Measurements from ENCODE around the gene NEO1.

DNA sequence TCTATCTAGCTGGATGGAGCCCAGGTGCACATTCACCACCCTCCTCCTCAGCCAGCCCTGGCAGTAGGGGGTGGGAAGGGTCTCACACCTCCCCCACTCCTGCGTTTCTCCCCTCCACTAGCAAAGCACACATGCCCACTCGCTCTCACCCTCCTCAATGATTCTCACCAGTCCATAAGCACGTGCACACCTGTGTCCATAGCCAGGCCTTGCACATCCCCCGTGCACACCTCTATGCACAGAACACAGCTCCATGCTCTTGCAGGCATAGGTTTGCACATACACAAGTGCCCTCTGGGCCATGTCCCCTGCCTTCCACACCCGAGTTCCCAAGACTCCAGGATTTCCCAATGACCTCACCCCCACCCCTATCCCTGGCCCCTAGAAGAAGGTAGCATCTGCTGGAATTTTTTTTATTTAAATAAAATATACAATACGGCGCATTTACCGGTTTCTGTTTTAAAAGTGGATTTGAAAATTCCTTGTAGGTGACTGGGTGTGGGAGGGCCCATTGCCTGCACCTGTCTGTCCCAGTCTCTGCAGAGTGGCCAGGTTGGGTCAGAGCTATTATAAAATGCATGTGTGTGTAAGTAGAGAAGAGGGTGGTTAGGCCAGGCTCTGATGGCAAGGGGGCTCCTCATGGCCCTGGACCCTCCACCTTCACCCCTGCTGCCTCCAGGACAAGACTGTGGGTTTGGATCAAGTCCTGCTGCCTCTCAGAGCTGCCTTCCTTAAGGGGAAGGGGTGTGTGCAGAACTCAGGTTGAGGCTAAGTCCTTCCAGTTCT lies 267.4 kb downstream of the NEO1 start:
- TF ChIP-seq CTCF (IDR thresholded peaks at IDR 0.05) = no peak
- no peak for TF ChIP-seq POLR2A (IDR thresholded peaks at IDR 0.05)
